PC-3 (cell line): Measurements from ENCODE around the gene TXN. TPM values are rescaled to one million over a fixed set of nuclear protein-coding genes. Genes with fewer than 3 reads are reported as not detected.
A peak's percentile ranks its signal among the peaks of the same experiment; 100 is the strongest.

Source experiments
- ATAC-seq: fragments of 200-7000 bp; cut with Tn5 transposase; 2 replicates; pipeline ENCODE4 v1.9.1; 2020; ENCODE audit warnings: mild to moderate bottlenecking, moderate library complexity
- BruUV-seq: library from RNA; stranded (reverse); fragments of 400-500 nt; replicated peaks from 2 replicates; lab custom pipeline; 2021; lab: Mats Ljungman, UMichigan
- CTCF ChIA-PET: fragments of 300-600 bp; sonication (Branson Sonifier 250); formaldehyde crosslinking; loops from one replicate; lab custom pipeline; 2022; ENCODE audit warnings: antibody characterized with exemption; lab: Charles Lee
- POLR2A ChIA-PET: fragments of 300-600 bp; sonication (Branson Sonifier 250); formaldehyde crosslinking; loops from one replicate; lab custom pipeline; 2022; ENCODE audit warnings: antibody characterized with exemption; ENCODE audit not compliant: unreplicated experiment; lab: Charles Lee
- DNase-seq: peaks from one replicate; pipeline ENCODE4 v3.0.0-alpha.2; 2015
- H2AFZ ChIP-seq: fragments of 300-600 bp; sonication (generic); 2 replicates; pipeline ENCODE4 v1.6.0; 2016; ENCODE audit warnings: antibody characterized with exemption, low read length
- H3F3A ChIP-seq: fragments of 300-600 bp; sonication (generic); one replicate; pipeline ENCODE4 v1.6.0; 2017; ENCODE audit warnings: antibody characterized with exemption, low read length, control low read depth, mild to moderate bottlenecking; ENCODE audit not compliant: unreplicated experiment
- H3K27ac ChIP-seq: fragments of 300-600 bp; sonication (generic); 2 replicates; pipeline ENCODE4 v1.5.1; 2016; ENCODE audit warnings: mild to moderate bottlenecking, low read length
- H3K27me3 ChIP-seq: fragments of 300-600 bp; sonication (generic); 2 replicates; pipeline ENCODE4 v1.6.1; 2016; ENCODE audit warnings: low read length, mixed read lengths
- H3K36me3 ChIP-seq: fragments of 300-600 bp; sonication (generic); 2 replicates; pipeline ENCODE4 v1.6.1; 2016; ENCODE audit warnings: low read depth, mixed run types, low read length, mixed read lengths
- H3K4me1 ChIP-seq: fragments of 300-600 bp; sonication (generic); 2 replicates; pipeline ENCODE4 v1.5.1; 2016; ENCODE audit warnings: low read length; ENCODE audit not compliant: insufficient read depth
- H3K4me2 ChIP-seq: fragments of 300-600 bp; sonication (generic); 2 replicates; pipeline ENCODE4 v1.6.0; 2016; ENCODE audit warnings: low read length
- H3K4me3 ChIP-seq: fragments of 300-600 bp; sonication (generic); 2 replicates; pipeline ENCODE4 v1.5.1; 2016; ENCODE audit warnings: mild to moderate bottlenecking, low read length, mixed read lengths
- H3K79me2 ChIP-seq: fragments of 300-600 bp; sonication (generic); 2 replicates; pipeline ENCODE4 v1.6.1; 2017; ENCODE audit warnings: low read length, mixed read lengths
- H3K9ac ChIP-seq: fragments of 300-600 bp; sonication (generic); 2 replicates; pipeline ENCODE4 v1.6.0; 2016; ENCODE audit warnings: mild to moderate bottlenecking, low read length
- H3K9me2 ChIP-seq: fragments of 300-600 bp; sonication (generic); replicated peaks from 2 replicates; pipeline ENCODE4 v1.6.1; 2016; ENCODE audit warnings: mixed run types, low read length, mixed read lengths
- H3K9me3 ChIP-seq: fragments of 300-600 bp; sonication (generic); 2 replicates; pipeline ENCODE4 v1.6.1; 2016; ENCODE audit warnings: low read length, mixed read lengths
- H4K20me1 ChIP-seq: fragments of 300-600 bp; sonication (generic); 2 replicates; pipeline ENCODE4 v1.6.1; 2016; ENCODE audit warnings: low read length, mixed read lengths
- EZH2 ChIP-seq: fragments of 300-600 bp; sonication (generic); IDR thresholded peaks from one replicate; pipeline ENCODE4 v1.6.1; 2017; ENCODE audit warnings: antibody characterized with exemption, mild to moderate bottlenecking, low read length; ENCODE audit not compliant: unreplicated experiment
- EZH2phosphoT487 ChIP-seq: fragments of 300-600 bp; sonication (generic); IDR thresholded peaks from 2 replicates; pipeline ENCODE4 v1.6.1; 2018; ENCODE audit warnings: mild to moderate bottlenecking, antibody characterized with exemption, low read length, borderline replicate concordance
- intact Hi-C: fragments of 100-400 bp; cut with micrococcal nuclease; formaldehyde crosslinking; loops from 2 replicates; pipeline ENCODE4 v1.9.0; 2023
- total RNA-seq: library from RNA; depleted of rRNA; stranded (reverse); fragments of >200 nt; gene quantifications from 2 replicates; pipeline ENCODE4 v1.2.3, GENCODE V29; 2014
- TF ChIP-seq, protein P1 (sequence below): fragments of 300-600 bp; sonication (generic); conservative IDR thresholded peaks from 2 replicates; pipeline ENCODE4 v1.5.1; 2017; ENCODE audit warnings: antibody characterized with exemption, low read depth, mild to moderate bottlenecking, low read length

TXN gene
- total RNA-seq, 1 experiment from 2014 or later = 216 TPM

DNA sequence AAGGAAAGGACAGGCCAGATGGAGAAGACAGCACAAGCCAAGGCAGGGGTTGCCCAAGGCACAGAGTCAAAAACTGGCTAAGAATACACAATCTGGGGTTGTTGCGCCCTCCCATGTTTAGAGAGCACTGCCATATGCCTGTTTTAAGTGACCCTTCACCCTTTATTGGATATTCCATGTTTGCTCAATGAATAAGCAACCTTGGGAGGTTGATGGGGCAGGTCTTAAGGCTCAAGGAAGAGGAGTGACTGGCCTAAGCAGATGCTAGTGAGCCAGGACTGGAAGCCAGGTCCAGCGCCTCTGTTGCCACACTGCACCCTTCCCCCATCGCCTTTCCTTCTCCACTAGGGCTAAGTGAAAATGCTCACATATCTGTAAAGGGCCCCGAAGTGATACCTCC is 6.7 kb downstream of the TXN start:
- peaks cover 78% of the 10 kb centered on the region for H3K79me2 ChIP-seq
- no peak for TF ChIP-seq EZH2
- TF ChIP-seq EZH2phosphoT487 = no peak
- TF ChIP-seq, protein P1, sequence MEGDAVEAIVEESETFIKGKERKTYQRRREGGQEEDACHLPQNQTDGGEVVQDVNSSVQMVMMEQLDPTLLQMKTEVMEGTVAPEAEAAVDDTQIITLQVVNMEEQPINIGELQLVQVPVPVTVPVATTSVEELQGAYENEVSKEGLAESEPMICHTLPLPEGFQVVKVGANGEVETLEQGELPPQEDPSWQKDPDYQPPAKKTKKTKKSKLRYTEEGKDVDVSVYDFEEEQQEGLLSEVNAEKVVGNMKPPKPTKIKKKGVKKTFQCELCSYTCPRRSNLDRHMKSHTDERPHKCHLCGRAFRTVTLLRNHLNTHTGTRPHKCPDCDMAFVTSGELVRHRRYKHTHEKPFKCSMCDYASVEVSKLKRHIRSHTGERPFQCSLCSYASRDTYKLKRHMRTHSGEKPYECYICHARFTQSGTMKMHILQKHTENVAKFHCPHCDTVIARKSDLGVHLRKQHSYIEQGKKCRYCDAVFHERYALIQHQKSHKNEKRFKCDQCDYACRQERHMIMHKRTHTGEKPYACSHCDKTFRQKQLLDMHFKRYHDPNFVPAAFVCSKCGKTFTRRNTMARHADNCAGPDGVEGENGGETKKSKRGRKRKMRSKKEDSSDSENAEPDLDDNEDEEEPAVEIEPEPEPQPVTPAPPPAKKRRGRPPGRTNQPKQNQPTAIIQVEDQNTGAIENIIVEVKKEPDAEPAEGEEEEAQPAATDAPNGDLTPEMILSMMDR = no peak
- no peak overlapping the region for H3K9ac ChIP-seq
- H3K27me3 ChIP-seq = no peaks in the 10 kb centered on the region
- no peaks in the 10 kb centered on the region for H3K9me2 ChIP-seq
- H3F3A ChIP-seq = no peaks in the 10 kb centered on the region
- DNase-seq (peak; percentile 18), ATAC-seq (peak; percentile 60; the same call in 1 of the 2 replicates)
- POLR2A ChIA-PET = no interaction called here
- H2AFZ ChIP-seq = no peak overlapping the region
- peaks cover 28% of the 10 kb centered on the region for H3K4me1 ChIP-seq
- no peak overlapping the region for H3K27ac ChIP-seq
- peaks cover 62% of the 10 kb centered on the region for H4K20me1 ChIP-seq
- no peaks in the 10 kb centered on the region for H3K9me3 ChIP-seq
- CTCF ChIA-PET = no interaction called here
- no peak overlapping the region for H3K4me3 ChIP-seq
- intact Hi-C loops = no loop called here
- BruUV-seq = no TSS peak
- H3K36me3 ChIP-seq = peaks cover 49% of the 10 kb centered on the region
- no peak overlapping the region for H3K4me2 ChIP-seq

- BruUV-seq = no TSS peak
- Histone ChIP-seq H3K9ac (no peak overlapping the region), H2AFZ (no peak overlapping the region), H3K27ac (no peak overlapping the region), H3K4me1 (peaks cover 16% of the 10 kb centered on the region), H3K9me3 (no peaks in the 10 kb centered on the region), H3K27me3 (no peaks in the 10 kb centered on the region), H3K36me3 (peaks cover 58% of the 10 kb centered on the region), H3K4me2 (no peak overlapping the region), H4K20me1 (peaks cover 50% of the 10 kb centered on the region), H3K9me2 (no peaks in the 10 kb centered on the region), H3K4me3 (no peak overlapping the region), H3K79me2 (peaks cover 66% of the 10 kb centered on the region), H3F3A (no peaks in the 10 kb centered on the region)
- CTCF ChIA-PET = no interaction called here
- POLR2A ChIA-PET = no interaction called here
- intact Hi-C loops = no loop called here
- TF ChIP-seq, protein P1 = no peak
- TF ChIP-seq EZH2 = no peak
- no peak for TF ChIP-seq EZH2phosphoT487
- no peak for ATAC-seq
- DNase-seq = no peak
These were observed 7.9 kb downstream of the TXN start for GRCh38 chr9:110248361-110248760.

DNA sequence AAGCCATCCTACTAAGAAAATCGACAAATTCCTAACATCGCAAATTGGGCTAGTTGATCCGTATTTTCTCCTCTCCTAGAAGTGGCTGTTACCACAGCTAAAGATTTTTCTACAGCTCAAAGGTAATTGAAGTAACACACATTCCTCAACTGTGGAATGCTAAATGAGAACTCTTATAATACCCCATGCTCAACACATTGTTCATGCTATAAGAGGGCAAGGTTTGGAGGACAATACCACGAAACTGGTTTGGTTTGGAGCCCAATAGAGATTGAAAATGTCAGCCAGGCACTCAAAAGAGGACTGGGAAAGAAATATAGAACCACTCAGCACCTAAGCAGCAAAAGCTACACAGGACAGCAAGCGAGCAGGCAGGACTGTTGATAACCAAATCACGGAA is 10.1 kb downstream of the TXN start:
- Histone ChIP-seq H3K27ac (no peak overlapping the region), H3K9me3 (no peaks in the 10 kb centered on the region), H2AFZ (no peak overlapping the region), H3K36me3 (peaks cover 67% of the 10 kb centered on the region), H3F3A (no peaks in the 10 kb centered on the region), H3K4me1 (peaks cover 10% of the 10 kb centered on the region; the same call in 1 of the 2 replicates), H4K20me1 (peaks cover 33% of the 10 kb centered on the region; the same call in 1 of the 2 replicates), H3K4me2 (no peak overlapping the region), H3K79me2 (peaks cover 44% of the 10 kb centered on the region), H3K27me3 (no peaks in the 10 kb centered on the region), H3K9me2 (no peaks in the 10 kb centered on the region), H3K9ac (no peak overlapping the region), H3K4me3 (no peak overlapping the region)
- ATAC-seq (no peak), DNase-seq (no peak)
- intact Hi-C loops = no loop called here
- ChIA-PET CTCF (interaction anchor here (0.6 kb wide), 1 partner anchor 1694 kb away, joined by 5 read pairs; no protein-coding TSS in a partner anchor), POLR2A (no interaction called here)
- TF ChIP-seq, protein P1 = no peak
- TF ChIP-seq EZH2 (no peak), EZH2phosphoT487 (no peak)
- BruUV-seq = no TSS peak
